ENCODE measurements around the gene DMPK. TPM values are rescaled to one million over a fixed set of nuclear protein-coding genes. Genes with fewer than 3 reads are reported as not detected.

DMPK gene
- total RNA-seq, 2 donors from 2014 or later, result 52.8 to 88.2 TPM

DNA sequence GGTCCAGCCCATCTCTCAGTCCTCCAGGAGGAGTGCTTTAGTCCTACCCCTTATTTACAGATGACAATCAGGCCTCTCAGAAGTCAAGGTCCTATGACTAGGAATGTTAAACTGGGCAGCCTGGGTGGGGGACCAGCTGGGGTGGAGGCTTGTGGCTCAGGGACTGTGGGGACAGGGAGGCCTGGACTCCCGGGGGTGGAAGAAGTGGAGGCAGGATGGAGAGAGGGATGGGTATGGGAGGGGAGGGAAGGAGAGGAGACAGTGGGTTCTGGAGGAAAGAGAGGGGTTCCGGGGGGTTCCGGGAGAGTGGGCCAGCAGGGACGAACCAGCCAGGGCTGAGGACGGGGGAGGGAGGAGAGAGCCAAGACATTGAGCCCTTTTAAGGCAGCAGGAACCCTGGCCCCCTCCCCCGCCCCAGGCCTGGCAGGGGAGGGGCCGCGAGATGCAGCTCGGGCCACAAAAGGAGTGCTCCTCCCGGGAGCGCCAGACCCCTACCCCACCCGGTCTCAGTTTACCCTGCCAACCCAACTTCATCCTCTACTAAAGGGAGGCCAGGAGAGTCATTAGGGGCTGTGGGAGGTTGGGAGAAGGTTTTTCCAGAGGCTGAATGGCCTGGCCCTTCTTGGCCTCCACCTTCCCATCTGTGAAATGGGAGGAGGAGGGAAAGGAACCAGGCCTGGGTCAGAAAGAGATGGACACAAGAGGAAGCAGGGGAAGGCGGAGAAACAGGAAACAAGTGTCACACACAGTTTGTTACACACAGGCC is 1.7 kb downstream of the DMPK start:
- H3K9me3 ChIP-seq, result no peaks in the 10 kb centered on the region
- H3K27ac ChIP-seq, result peak overlapping the region; percentile 82 to 89
- peaks cover 0 to 17% of the 10 kb centered on the region in 2 donors for H3K36me3 ChIP-seq
- intact Hi-C loops (cut with DNase I), result no loop called here
- no peak for DNase-seq (ENCODE audit: low spot score)
- 34% methylated on average over 13 of the region's 13 CpGs for WGBS
- peak overlapping the region; percentile 30 to 48 for H3K4me3 ChIP-seq
- no peaks in the 10 kb centered on the region for H3K27me3 ChIP-seq (replicated peaks; ENCODE audit: insufficient read depth)
- H3K4me1 ChIP-seq (replicated peaks), result peaks cover 18% of the 10 kb centered on the region
- TF ChIP-seq POLR2AphosphoS5 (IDR thresholded peaks at IDR 0.05), result no peak
- TF ChIP-seq, protein P1, sequence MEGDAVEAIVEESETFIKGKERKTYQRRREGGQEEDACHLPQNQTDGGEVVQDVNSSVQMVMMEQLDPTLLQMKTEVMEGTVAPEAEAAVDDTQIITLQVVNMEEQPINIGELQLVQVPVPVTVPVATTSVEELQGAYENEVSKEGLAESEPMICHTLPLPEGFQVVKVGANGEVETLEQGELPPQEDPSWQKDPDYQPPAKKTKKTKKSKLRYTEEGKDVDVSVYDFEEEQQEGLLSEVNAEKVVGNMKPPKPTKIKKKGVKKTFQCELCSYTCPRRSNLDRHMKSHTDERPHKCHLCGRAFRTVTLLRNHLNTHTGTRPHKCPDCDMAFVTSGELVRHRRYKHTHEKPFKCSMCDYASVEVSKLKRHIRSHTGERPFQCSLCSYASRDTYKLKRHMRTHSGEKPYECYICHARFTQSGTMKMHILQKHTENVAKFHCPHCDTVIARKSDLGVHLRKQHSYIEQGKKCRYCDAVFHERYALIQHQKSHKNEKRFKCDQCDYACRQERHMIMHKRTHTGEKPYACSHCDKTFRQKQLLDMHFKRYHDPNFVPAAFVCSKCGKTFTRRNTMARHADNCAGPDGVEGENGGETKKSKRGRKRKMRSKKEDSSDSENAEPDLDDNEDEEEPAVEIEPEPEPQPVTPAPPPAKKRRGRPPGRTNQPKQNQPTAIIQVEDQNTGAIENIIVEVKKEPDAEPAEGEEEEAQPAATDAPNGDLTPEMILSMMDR (IDR thresholded peaks at IDR 0.05), result no peak
- TF ChIP-seq POLR2A (IDR thresholded peaks at IDR 0.05), result no peak

DNA sequence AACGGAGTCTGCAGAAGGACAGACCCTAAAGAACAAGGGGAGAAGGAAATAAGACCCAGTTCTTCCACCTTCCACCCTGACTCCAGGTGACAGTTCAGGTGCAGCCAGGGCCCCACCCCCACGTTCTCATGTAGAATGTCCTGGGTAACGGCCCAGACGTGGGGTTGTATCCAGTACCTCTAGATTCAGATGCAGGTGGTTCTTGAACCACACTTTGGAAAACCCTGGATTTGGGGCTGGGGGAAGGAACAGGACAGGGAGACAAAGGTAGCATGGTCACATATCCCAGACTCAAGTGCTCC is 2.2 kb downstream of the DMPK start:
- 24% methylated on average over 4 of the region's 4 CpGs for WGBS
- intact Hi-C loops (cut with DNase I), result no loop called here
- H3K27ac ChIP-seq, result peak overlapping the region in 1 of 2 donors; percentile 82

DNA sequence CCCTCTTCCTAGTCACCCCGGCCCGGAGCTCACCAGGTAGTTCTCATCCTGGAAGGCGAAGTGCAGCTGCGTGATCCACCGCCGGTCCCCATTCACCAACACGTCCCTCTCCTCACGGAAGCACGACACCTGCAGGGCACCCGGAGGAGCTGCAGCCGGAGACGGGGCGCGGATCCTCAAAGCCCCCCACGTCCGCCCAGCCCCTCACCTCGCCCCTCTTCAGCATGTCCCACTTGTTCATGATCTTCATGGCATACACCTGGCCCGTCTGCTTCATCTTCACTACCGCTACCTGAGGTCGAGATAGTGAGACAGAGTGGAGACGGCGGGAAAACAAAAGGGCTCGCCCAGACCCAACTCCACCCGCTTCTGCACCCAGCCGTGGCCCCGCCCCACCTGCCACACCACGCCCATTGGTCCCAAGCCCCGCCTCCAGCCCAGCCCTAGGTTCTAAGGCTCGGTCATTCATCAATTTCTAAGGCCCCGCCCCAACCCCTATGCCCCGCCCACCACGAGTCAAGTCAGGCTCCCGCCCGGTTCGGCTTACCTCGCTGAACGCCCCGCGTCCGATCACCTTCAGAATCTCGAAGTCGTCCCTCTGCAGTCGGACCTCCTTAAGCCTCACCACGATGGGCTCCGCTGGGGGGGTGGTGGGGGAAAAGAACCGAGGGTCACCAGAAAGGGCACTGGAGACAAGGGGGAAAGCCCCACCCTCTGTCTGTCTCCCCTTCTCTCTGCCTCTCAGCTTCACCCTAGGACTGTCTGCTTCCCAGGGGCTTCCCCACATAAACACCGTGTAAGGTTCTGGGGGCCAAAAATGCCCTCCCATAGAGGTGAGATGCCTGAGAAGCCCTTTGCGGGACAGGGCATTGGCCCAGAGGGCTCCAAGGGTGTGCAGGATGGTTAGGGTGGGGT is 2.8 kb downstream of the DMPK start:
- WGBS, result 11% methylated on average over 48 of the region's 48 CpGs
- H3K4me3 ChIP-seq, result peak overlapping the region in 1 of 2 donors; percentile 14
- H3K36me3 ChIP-seq, result peaks cover 0 to 17% of the 10 kb centered on the region in 2 donors
- no peaks in the 10 kb centered on the region for H3K27me3 ChIP-seq (replicated peaks; ENCODE audit: insufficient read depth)
- intact Hi-C loops (cut with DNase I), result no loop called here
- DNase-seq (ENCODE audit: low spot score), result peak; percentile 90
- peak overlapping the region; percentile 26 to 82 for H3K27ac ChIP-seq
- H3K9me3 ChIP-seq, result no peaks in the 10 kb centered on the region
- TF ChIP-seq, protein P1 (IDR thresholded peaks at IDR 0.05), result peak; percentile 52 to 82 (median 66)
- TF ChIP-seq POLR2AphosphoS5 (IDR thresholded peaks at IDR 0.05) (peak; percentile 38), POLR2A (IDR thresholded peaks at IDR 0.05) (no peak)
- peaks cover 18% of the 10 kb centered on the region for H3K4me1 ChIP-seq (replicated peaks)

More for the DNA sequence above, 2.2 kb downstream of the DMPK start:
- DNase-seq (ENCODE audit: low spot score), result no peak
- Histone ChIP-seq H3K4me1 (replicated peaks) (peaks cover 18% of the 10 kb centered on the region), H3K36me3 (peaks cover 0 to 17% of the 10 kb centered on the region in 2 donors), H3K9me3 (no peaks in the 10 kb centered on the region), H3K4me3 (peak overlapping the region in 1 of 2 donors; percentile 30), H3K27me3 (replicated peaks; ENCODE audit: insufficient read depth) (no peaks in the 10 kb centered on the region)
- TF ChIP-seq, protein P1 (IDR thresholded peaks at IDR 0.05), result no peak
- TF ChIP-seq POLR2A (IDR thresholded peaks at IDR 0.05) (no peak), POLR2AphosphoS5 (IDR thresholded peaks at IDR 0.05) (no peak)

- H3K27me3 ChIP-seq (replicated peaks; ENCODE audit: insufficient read depth), result no peaks in the 10 kb centered on the region
- intact Hi-C loops (cut with DNase I), result no loop called here
- TF ChIP-seq, protein P1 (IDR thresholded peaks at IDR 0.05), result no peak
- no peak for TF ChIP-seq POLR2AphosphoS5 (IDR thresholded peaks at IDR 0.05)
- no peak for TF ChIP-seq POLR2A (IDR thresholded peaks at IDR 0.05)
- H3K4me1 ChIP-seq (replicated peaks), result peaks cover 13% of the 10 kb centered on the region
- no peak overlapping the region for H3K4me3 ChIP-seq
- H3K36me3 ChIP-seq, result peaks cover 0 to 17% of the 10 kb centered on the region in 2 donors
- WGBS, result 90% methylated on average over 28 of the region's 28 CpGs
- no peak overlapping the region for H3K27ac ChIP-seq
- no peaks in the 10 kb centered on the region for H3K9me3 ChIP-seq
- no peak for DNase-seq (ENCODE audit: low spot score)
These were observed 4.2 kb downstream of the DMPK start for GRCh38 chr19:45778010-45778661.
